Measurements from ENCODE around the gene TTBK2. TPM values are rescaled to one million over a fixed set of nuclear protein-coding genes. Genes with fewer than 3 reads are reported as not detected.
A peak's percentile ranks its signal among the peaks of the same experiment; 100 is the strongest.

Gene TTBK2
- total RNA-seq, 1 experiment from 2014 or later = 17.2 TPM

DNA sequence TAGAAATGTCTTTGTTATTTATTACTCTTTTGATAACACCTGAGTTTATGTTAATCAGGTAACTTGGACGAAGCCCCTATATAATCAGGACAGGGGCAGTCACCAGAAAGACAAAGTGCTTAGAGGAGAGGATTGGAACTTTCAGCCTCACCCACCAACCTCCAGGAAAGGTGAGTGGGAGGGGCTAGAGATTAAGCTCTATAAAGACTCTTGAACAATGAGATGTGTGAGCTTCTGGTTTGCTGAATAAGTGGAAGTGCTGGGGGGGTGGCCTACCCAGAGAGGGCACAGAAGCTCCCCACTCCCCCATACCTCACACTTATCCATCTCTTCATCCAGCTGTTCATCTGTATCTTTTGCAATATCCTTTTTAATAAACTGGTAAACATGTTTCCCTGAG is 73.9 kb downstream of the TTBK2 start:
- CTCF ChIA-PET = interaction anchor here (0.6 kb wide), 1 partner anchor 16 kb away, joined by 4 read pairs; no protein-coding TSS in a partner anchor
- Histone ChIP-seq H3K9me3 (ENCODE audit: control insufficient read depth, insufficient read depth, low read depth, low read length) (no peaks in the 10 kb centered on the region), H3K27ac (ENCODE audit: low read length) (no peak overlapping the region), H3K4me3 (ENCODE audit: low read depth in 2 of 2, low read length in 2 of 2) (no peak overlapping the region), H3K36me3 (ENCODE audit: control insufficient read depth, insufficient read depth, low read length) (no peaks in the 10 kb centered on the region), H3K27me3 (ENCODE audit: control insufficient read depth, insufficient read depth, low read length) (no peaks in the 10 kb centered on the region), H3K4me1 (ENCODE audit: control insufficient read depth, insufficient read depth, low read length) (no peaks in the 10 kb centered on the region)
- POLR2A ChIA-PET = no interaction called here
- DNase-seq (ENCODE audit: low read depth, low spot score) (no peak), ATAC-seq (no peak)
- in situ Hi-C loops (cut with HindIII; ENCODE audit: low pct_unique_long_range_greater_than_20kb, low sequenced_read_pairs) (no loop called here), intact Hi-C loops (cut with micrococcal nuclease; ENCODE audit: unreplicated experiment) (no loop called here)
- no peak for TF ChIP-seq SIN3A (IDR thresholded peaks at IDR 0.05; ENCODE audit: borderline replicate concordance, insufficient read depth, low read depth, low read length)
- TF ChIP-seq, protein P1, sequence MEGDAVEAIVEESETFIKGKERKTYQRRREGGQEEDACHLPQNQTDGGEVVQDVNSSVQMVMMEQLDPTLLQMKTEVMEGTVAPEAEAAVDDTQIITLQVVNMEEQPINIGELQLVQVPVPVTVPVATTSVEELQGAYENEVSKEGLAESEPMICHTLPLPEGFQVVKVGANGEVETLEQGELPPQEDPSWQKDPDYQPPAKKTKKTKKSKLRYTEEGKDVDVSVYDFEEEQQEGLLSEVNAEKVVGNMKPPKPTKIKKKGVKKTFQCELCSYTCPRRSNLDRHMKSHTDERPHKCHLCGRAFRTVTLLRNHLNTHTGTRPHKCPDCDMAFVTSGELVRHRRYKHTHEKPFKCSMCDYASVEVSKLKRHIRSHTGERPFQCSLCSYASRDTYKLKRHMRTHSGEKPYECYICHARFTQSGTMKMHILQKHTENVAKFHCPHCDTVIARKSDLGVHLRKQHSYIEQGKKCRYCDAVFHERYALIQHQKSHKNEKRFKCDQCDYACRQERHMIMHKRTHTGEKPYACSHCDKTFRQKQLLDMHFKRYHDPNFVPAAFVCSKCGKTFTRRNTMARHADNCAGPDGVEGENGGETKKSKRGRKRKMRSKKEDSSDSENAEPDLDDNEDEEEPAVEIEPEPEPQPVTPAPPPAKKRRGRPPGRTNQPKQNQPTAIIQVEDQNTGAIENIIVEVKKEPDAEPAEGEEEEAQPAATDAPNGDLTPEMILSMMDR (IDR thresholded peaks at IDR 0.05) = no peak
- BruUV-seq (replicated peaks) = no TSS peak

DNA sequence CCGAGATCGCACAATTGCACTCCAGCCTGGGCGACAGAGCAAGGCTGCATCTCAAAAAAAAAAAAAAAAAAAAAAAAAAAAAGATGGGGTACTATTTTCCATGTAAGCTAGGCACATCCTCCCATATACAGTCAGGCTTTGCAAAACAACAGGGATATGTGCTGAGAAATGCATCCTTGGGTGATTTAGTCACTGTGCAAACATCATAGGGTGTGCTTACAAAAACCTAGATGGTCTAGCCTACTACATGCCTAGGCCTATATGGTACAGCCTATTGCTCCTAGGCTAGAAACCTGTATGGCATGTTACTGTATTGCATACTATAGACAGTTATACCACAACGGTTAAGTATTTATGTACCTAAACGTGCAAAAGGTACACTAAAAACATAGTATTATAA is 75.0 kb downstream of the TTBK2 start:
- no peaks in the 10 kb centered on the region for H3K36me3 ChIP-seq (ENCODE audit: control insufficient read depth, insufficient read depth, low read length)
- in situ Hi-C loops (cut with HindIII; ENCODE audit: low pct_unique_long_range_greater_than_20kb, low sequenced_read_pairs) = no loop called here
- ChIA-PET CTCF (no interaction called here), POLR2A (no interaction called here)
- ATAC-seq = peak; percentile 92
- no peak for TF ChIP-seq SIN3A (IDR thresholded peaks at IDR 0.05; ENCODE audit: borderline replicate concordance, insufficient read depth, low read depth, low read length)
- TF ChIP-seq, protein P1 (IDR thresholded peaks at IDR 0.05) = no peak
- TF ChIP-seq, protein P2, sequence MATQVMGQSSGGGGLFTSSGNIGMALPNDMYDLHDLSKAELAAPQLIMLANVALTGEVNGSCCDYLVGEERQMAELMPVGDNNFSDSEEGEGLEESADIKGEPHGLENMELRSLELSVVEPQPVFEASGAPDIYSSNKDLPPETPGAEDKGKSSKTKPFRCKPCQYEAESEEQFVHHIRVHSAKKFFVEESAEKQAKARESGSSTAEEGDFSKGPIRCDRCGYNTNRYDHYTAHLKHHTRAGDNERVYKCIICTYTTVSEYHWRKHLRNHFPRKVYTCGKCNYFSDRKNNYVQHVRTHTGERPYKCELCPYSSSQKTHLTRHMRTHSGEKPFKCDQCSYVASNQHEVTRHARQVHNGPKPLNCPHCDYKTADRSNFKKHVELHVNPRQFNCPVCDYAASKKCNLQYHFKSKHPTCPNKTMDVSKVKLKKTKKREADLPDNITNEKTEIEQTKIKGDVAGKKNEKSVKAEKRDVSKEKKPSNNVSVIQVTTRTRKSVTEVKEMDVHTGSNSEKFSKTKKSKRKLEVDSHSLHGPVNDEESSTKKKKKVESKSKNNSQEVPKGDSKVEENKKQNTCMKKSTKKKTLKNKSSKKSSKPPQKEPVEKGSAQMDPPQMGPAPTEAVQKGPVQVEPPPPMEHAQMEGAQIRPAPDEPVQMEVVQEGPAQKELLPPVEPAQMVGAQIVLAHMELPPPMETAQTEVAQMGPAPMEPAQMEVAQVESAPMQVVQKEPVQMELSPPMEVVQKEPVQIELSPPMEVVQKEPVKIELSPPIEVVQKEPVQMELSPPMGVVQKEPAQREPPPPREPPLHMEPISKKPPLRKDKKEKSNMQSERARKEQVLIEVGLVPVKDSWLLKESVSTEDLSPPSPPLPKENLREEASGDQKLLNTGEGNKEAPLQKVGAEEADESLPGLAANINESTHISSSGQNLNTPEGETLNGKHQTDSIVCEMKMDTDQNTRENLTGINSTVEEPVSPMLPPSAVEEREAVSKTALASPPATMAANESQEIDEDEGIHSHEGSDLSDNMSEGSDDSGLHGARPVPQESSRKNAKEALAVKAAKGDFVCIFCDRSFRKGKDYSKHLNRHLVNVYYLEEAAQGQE (IDR thresholded peaks at IDR 0.05; ENCODE audit: insufficient read depth in 1 of 2, low read depth in 2 of 2, low read length in 1 of 2) = no peak
- no peak for TF ChIP-seq POLR2AphosphoS5 (IDR thresholded peaks at IDR 0.05; ENCODE audit: low read depth, low read length)
- TF ChIP-seq TCF7L2 (IDR thresholded peaks at IDR 0.05; ENCODE audit: low read depth, low read length) = no peak
- H3K27me3 ChIP-seq (ENCODE audit: control insufficient read depth, insufficient read depth, low read length) = no peaks in the 10 kb centered on the region
- no peak overlapping the region for H3K27ac ChIP-seq (ENCODE audit: low read length)
- no peaks in the 10 kb centered on the region for H3K9me3 ChIP-seq (ENCODE audit: control insufficient read depth, insufficient read depth, low read depth, low read length)
- intact Hi-C loops (cut with micrococcal nuclease; ENCODE audit: unreplicated experiment) = no loop called here
- H3K4me3 ChIP-seq (ENCODE audit: low read depth in 2 of 2, low read length in 2 of 2) = no peak overlapping the region
- H3K4me1 ChIP-seq (ENCODE audit: control insufficient read depth, insufficient read depth, low read length) = no peaks in the 10 kb centered on the region
- BruUV-seq (replicated peaks) = no TSS peak
- peak; percentile 63 for DNase-seq (ENCODE audit: low read depth, low spot score)

Measured in Panc1 (cell line).